Erythroblast (primary cell): ENCODE data around the gene NSMCE4A.
"Not testable (repeated sequence)": the region's sequence is repeated elsewhere in the genome, so short reads cannot be mapped to it uniquely, and the experiment has no call there.

Experiments used
- DNase-seq, 2 experiments: peaks; one replicate each; lab custom pipeline; 2025; lab: John Stamatoyannopoulos, UW
- GATA1 ChIP-seq: IDR thresholded peaks from 2 replicates; pipeline ENCODE4 v1.6.1; 2011; ENCODE audit warnings: low read depth, mild to moderate bottlenecking, control low read depth, low read length, moderate library complexity
- POLR2A ChIP-seq: IDR thresholded peaks from 2 replicates; pipeline ENCODE4 v1.6.1; 2011; ENCODE audit warnings: mild to moderate bottlenecking, low read length

Gene NSMCE4A

GRCh38 chr10:121941532-121941931, 33.5 kb downstream of the NSMCE4A start:
- no peak for TF ChIP-seq POLR2A
- TF ChIP-seq GATA1 = no peak
- DNase-seq = no peak

GRCh38 chr10:121936295-121936694, 38.7 kb downstream of the NSMCE4A start:
- TF ChIP-seq GATA1 (no peak), POLR2A (no peak)

GRCh38 chr10:121935702-121936101, 39.3 kb downstream of the NSMCE4A start:
- DNase-seq = no peak
- TF ChIP-seq POLR2A = no peak
- no peak for TF ChIP-seq GATA1

More at GRCh38 chr10:121936295-121936694, 38.7 kb downstream of the NSMCE4A start:
- no peak for DNase-seq

GRCh38 chr10:121930268-121931085, 44.5 kb downstream of the NSMCE4A start:
- DNase-seq = not testable (repeated sequence)

- not testable (repeated sequence) for DNase-seq
Measured at GRCh38 chr10:121929585-121930267, 45.3 kb downstream of the NSMCE4A start.

GRCh38 chr10:121928528-121928884, 46.5 kb downstream of the NSMCE4A start:
- TF ChIP-seq GATA1 (no peak), POLR2A (no peak)
- DNase-seq = peak in 1 of 2 experiments; percentile 67

DNA sequence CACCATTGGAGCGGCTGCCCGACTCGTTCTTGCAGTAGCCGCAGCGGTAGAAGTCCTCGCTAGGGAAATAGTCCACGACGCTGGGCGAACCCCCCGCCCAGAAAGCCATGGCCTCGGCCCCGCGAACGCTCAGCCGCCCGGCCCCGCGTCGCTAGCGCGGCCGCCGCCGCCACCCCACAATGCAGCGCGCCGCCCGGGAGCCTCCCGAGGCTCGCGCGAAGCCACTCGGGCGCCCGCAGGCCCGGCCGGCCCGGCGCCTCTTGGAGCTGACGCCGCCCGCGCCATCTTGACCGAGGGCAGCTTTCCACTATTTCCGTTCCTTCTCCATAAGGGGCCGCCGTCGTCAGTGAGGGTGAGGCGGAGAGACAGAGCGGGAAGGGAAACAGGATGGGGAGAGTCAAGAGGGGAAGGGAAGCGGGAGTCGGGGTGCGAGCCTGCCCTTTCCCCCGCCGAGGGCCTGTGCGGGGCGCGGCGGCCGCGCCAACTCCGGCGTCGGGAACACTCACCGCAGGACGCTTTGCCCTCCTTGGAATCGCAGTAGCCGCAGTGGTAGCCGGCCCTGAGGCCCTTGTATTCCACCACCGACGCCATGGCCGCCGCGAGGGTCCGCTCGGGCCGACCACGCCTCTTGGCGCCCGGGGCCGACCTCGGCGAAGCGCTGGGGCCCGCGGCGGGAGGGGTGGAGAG, 47.0 kb downstream of the NSMCE4A start, which contains the start of gene ATE1:
ATE1 (minus strand) TSS at position 191 of the 687 bp plus-strand sequence; CDS start at position 109, 82 bp downstream.
- TF ChIP-seq GATA1 (no peak), POLR2A (peak; percentile 82)
- peak; percentile 86 to 93 for DNase-seq

- DNase-seq = peak; percentile 66 to 73
Measured at GRCh38 chr10:121927318-121927840, 47.6 kb downstream of the NSMCE4A start.

GRCh38 chr10:121926671-121927317, 48.2 kb downstream of the NSMCE4A start:
- DNase-seq = peak; percentile 66 to 73
- TF ChIP-seq POLR2A (no peak), GATA1 (no peak)

More at GRCh38 chr10:121927318-121927840, 47.6 kb downstream of the NSMCE4A start:
- TF ChIP-seq POLR2A (no peak), GATA1 (no peak)

- TF ChIP-seq GATA1 (no peak), POLR2A (no peak)
- no peak for DNase-seq
Measured at GRCh38 chr10:121926157-121926556, 48.9 kb downstream of the NSMCE4A start.

- TF ChIP-seq POLR2A (no peak), GATA1 (no peak)
- peak; percentile 46 to 81 for DNase-seq
Measured at GRCh38 chr10:121921238-121921931, 53.6 kb downstream of the NSMCE4A start.

- TF ChIP-seq POLR2A (no peak), GATA1 (no peak)
- DNase-seq = no peak
Measured at GRCh38 chr10:121919666-121920065, 55.4 kb downstream of the NSMCE4A start.

DNA sequence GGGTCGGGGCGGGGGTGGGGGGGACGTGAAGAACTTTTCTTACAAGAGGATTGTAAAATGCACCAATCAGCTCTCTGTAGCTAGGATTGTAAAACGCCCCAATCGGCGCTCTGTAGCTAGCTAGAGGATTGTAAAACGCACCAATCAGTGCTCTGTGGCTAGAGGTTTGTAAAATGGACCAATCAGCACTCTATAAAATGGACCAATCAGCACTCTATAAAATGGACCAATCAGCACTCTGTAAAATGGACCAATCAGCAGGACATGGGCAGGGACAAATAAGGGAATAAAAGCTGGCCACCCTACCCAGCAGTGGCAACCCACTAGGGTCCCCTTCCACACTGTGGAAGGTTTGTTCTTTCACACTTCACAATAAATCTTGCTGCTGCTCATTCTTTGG, 56.2 kb downstream of the NSMCE4A start:
- peak in 1 of 2 experiments; percentile 8 for DNase-seq
